Left ventricle myocardium superior (tissue), 1 donor: ENCODE measurements around the gene GALNT2. TPM values are rescaled to one million over a fixed set of nuclear protein-coding genes. Genes with fewer than 3 reads are reported as not detected.

Source experiments
- ATAC-seq: fragments of 200-7000 bp; cut with Tn5 transposase; one replicate; pipeline ENCODE4 v1.9.1; 2020; ENCODE audit warnings: mild to moderate bottlenecking, moderate library complexity
- DNase-seq: peaks from one replicate; pipeline ENCODE4 v3.0.0-alpha.2; 2020
- intact Hi-C: fragments of 100-400 bp; cut with micrococcal nuclease; formaldehyde crosslinking; loops from one replicate; pipeline ENCODE4 v1.11.0; 2022
- long read RNA-seq: library from polyadenylated mRNA; unstranded; transcript quantifications from one replicate; pipeline ENCODE4 v2.0.0, GENCODE V29; 2021
- total RNA-seq: library from RNA; stranded (reverse); fragmentation: NEBNext Ultra II Directional; extraction: Animal tissue kit (Norgen Biotek cat#: 25700); gene quantifications from one replicate; pipeline ENCODE4 v1.2.1, GENCODE V29; 2021
- donor health status: DM: no; HTN: yes; CAD: no; lungs with severe emphysema.

The GALNT2 gene
- 22.0 TPM for total RNA-seq
- long read RNA-seq, full-length matches to known transcripts, result 17 of 41 reads
- long read RNA-seq, partial matches to known transcripts, result 3 of 41 reads
- long read RNA-seq, other reads (novel, unspliced or antisense), result 21 of 41 reads

DNA sequence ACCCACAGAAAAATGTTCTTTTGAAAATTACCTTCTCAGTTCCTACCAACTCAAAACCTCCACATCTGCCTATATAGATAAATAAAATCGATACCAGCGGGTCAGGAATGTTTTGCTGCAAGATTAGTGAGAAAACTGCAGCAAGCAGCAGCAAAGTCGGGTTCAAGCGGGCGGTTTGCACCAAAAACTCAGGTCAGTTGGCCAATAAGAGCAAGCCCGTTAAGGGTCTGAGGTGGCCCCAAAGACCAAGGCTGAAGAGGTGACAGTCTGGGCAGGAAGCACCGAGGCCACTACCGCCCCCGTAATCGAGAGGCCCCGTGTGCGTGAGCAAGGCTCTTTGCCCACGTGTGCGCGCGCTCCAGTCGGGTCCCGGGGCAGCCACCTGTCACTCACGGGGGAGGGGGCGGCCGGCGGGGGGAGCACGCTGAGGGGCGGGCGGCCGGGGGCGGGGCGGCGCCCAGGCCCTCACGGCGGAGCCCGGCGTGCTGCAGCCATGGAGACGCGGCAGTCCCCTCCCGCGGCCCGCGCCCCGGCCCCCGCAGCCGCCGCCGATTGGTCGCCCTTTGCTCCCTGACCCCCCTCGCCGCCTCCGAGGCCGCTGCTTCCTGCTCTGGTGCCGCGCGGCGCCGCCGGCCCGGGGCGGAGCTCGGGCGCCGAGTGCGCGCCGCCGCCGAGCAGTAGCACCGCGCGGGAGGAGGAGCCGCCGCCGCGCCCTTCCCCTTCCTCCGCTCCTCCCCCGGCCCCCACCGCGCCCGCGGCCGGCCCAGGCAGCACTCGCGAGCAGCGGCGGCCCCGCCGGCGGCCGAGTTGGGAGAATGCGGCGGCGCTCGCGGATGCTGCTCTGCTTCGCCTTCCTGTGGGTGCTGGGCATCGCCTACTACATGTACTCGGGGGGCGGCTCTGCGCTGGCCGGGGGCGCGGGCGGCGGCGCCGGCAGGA is at the start of gene GALNT2:
TSS of gene GALNT2 (plus strand) at position 773 of the 939 bp plus-strand sequence. CDS start at position 816, 43 bp downstream.
- peak; percentile 95 for ATAC-seq
- peak; percentile 94 for DNase-seq
- intact Hi-C loops, result no loop called here

DNA sequence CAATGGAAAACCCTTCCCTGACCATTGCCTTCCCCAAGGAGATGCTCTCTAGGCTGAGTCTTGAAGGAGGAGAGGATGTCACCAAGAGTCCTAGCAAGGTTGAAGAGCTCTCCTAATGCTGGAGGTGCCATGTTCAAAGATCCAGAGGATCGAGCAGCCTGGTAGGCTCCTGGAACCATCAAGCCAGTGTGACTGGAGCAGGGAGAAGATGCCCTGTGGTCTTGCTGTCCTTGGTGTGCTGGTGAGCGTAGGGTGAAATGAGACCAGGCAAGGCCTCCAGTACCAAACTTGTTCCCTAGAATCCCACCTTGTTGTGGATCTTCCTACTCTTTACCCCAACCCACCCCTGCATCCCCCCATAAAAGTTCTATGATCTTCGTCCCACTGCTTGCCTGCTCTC is 46.6 kb upstream of the GALNT2 start:
- ATAC-seq (no peak), DNase-seq (no peak)
- intact Hi-C loops, result no loop called here

DNA sequence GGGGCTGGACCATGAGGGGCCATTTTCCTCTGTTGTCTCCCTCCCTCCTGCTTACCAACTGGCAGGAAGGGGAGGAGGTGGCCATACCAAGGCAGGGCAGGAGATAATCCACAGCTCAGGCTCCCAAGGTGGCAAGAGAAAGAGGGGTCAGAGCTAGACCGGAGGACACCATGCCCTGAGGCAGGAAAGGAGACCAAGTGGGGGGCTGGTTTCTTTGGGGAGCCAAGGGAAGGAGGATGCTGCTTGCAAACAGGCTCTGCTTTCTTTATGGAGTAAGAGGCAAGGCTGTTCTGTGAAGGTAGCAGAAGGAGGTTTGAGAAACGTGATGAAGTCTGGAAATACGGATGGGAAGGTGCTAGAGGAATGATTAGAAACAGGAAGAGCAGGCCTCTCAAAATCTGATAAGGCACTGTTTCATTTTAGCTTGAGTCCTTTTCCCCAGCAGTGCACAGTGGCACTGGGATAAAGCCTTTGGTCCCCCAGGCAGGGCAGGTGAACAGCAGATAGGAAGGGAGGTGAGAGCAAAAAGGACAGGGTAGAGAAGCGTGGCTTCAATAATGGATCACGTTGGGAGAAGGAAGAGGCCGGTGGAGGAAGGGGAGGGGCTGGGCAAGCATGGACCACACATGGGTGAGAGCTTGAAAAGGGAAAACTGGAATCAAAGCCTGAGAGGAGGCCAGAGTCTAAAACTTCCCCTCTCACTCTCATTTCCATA is 44.2 kb upstream of the GALNT2 start:
- intact Hi-C loops, result no loop called here
- no peak for ATAC-seq

DNA sequence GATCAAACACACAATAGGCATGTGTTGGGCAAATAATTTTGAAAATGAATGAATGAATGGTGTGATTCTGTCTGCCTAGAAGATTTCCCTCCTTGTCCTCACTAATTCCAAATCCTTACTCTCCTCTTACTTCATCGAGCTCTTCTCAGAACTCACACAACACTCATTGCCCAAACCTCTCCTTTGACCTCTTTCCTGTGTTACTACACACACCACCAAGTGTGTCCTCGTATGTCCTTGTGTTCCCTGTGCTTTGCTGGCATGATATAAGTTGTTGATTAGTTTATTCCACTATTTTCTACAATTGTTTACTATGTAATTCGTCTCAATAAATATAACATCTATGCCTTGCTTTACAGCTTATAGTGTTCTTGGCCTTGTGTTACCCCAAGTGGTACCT is 41.4 kb upstream of the GALNT2 start:
- DNase-seq (no peak), ATAC-seq (no peak)
- intact Hi-C loops, result no loop called here

More for the DNA sequence above, 44.2 kb upstream of the GALNT2 start:
- no peak for DNase-seq

DNA sequence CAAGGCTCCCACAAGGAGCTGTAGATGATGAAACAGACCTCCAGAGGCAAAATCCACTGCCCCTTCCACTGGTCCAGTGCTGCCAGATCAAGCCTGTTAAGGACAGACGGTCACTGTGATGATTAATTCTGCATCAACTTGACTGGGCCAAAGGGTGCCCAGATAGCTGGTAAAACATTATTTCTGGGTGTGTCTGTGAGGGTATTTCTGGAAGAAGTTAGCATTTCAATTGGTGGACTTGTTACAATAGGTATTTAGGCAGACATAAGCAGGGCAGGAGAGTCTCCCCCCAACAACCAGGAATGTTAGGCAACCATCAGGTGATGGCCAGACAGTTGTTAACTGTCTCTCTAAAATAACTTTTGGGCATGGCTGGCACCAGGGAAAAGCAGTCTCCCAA is 40.9 kb upstream of the GALNT2 start:
- intact Hi-C loops, result no loop called here
- DNase-seq, result no peak
- no peak for ATAC-seq

DNA sequence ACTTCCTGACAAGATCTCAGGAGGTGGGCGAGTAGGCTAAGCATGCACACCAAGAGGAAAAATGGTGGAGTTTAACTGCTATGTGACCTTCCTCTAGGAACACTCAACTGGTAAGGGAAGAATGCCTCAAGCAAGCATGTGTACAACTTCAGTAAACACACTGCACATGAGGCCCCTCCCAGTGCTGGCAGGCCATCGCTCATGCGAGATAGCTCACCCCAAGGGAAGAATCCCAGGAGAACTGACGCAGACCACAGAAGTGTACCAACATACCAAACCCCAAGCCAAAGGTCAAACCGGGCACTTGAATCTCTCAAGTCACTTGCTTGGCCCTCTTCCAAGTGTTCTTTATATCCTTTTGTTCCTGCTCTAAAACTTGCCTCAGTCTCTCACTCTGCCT is 40.5 kb upstream of the GALNT2 start:
- ATAC-seq (no peak), DNase-seq (no peak)
- intact Hi-C loops, result no loop called here

DNA sequence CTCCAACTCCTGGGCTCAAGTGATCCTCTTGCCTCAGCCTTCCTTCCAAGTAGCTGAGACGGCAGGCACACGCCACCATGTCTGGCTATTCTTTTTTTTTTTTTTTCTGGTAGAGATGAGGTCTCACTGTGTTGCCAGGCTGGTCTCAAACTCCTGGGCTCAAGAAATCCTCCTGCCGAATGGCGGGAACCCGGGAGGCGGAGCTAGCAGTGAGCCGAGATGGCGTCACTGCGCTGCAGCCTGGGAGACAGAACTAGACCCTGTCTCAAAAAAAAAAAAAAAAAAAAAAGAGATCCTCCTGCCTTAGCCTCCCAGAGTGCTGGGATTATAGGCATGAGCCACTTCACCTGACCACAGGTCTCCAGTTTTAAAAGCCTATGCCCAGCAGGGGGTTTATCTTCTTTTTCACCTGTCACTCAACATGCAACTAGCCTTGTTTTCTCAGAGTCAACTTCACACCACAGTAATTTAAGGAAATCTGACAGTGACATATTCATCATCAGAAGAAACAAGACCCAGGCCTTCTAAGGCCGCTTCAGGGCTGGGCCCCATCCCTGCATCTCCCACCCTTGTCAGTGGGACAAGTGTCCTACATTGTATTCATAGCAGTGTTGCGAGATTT is 38.3 kb upstream of the GALNT2 start:
- intact Hi-C loops, result no loop called here
- DNase-seq, result no peak
- ATAC-seq, result no peak

DNA sequence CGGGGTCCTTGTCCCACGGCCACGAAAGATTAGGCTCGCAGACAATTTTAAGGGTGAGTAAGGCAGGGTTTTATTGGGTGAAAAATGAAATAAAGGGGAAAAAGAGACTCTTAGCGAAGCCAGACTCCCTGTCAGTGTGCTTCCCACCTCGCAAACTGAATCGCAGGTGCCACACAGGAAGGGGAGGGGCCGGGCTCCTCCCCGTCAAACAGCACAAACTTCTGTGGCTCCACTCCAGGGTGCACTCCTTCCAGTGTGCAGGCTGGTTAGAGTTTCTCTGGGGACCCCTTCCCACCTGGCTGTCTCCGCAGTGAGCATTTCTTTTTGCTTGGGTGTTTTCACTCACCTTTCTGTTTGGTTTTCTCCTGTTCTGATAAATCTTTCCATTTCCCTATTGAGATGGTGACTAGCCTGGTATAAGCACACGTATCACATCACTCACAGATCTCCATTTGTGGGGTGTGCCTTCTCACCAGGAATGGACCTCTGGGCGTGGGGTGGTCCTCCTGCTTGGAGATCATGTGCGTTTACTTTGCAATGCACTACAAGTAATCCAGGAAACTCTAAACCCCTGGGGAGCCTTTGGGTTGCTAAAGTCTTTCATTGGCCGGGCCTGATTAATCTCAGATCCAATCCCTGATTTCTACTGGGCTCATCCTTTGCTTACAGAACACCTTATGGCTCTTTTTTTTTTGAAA is 37.6 kb upstream of the GALNT2 start:
- no peak for ATAC-seq
- intact Hi-C loops, result no loop called here
- DNase-seq, result no peak

DNA sequence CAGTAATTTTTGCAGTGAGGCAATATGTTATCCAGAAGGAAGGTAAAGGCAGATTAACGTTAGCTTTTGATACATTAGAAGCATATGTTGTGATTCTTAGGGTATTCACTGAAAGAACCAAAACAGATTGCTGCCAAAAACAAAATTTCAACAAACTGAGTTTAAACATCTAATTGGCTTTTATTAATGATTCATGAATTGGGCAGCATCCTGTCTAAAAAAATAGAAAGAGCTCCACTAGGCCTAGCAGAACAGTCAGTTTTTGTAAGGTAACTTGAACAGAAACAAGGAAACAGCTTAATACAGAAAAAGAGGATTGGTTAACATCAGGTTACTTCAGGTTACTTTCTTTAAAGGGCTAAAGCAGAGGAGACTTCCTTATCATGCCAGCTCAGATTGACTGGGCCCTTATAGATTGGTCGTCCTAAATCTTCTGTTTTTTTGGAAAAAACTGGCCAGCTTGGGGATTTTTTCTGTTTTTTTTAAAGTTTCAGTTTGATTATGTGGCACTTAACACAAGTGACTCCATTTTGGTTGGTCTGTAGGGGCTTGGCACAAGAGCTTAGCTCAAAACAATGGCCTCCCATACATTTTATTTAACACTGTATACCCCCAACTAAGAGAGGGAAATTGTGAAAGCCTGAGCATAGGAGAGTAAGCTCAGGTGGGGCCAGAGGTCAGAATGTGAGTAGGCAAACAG is 36.8 kb upstream of the GALNT2 start:
- ATAC-seq, result no peak
- DNase-seq, result no peak
- intact Hi-C loops, result no loop called here

DNA sequence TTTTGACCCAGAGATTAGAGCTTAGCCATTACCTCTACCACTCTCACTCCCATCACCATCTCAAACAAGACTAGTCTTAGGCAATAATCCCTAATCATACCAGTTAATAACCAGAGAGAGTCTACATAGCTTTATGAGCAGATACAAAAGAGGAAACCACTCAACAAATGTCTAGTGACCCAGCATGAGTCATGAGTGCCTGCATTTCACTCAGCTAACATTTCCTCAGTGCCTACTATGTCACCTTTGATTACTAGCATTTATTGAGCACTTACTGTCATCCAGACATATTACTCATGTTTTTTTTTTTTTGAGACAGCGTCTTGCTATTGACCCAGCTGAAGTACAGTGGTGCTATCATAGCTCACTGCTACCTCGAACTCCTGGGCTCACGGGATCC is 35.9 kb upstream of the GALNT2 start:
- ATAC-seq, result no peak
- intact Hi-C loops, result no loop called here
- DNase-seq, result no peak

DNA sequence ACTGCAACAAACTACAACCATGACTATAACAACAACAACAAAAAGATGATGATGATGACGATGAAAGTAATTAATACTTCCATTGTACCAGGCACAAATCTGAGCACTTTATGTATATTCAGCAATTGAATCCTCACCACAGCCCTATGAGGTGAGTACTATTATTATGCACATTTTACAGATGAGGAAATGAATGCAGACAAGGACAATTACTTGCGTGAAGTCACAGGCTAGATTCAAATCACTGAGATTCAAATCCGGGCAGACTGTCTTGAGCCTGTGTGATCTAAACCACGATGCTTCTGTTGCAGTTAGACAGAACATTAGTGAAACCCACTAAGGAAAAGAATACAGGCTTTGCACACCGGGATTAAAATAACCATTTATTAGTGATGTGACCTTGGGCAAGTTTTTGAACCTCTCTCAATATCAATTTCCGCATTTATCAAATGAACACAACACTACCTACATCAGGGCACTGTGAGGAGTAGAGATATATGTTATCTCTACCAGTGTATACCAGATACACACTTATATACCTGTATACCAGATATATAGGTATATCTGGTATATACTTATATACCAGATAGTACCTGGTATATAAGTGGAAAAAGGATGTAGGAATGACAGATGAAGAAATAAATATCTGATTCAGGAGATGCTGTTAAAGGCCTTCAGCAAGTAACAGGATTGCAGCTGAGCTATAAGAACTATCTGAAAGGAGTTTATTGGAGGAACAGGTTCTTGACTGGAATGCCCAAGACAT is 34.3 kb upstream of the GALNT2 start:
- ATAC-seq, result no peak
- intact Hi-C loops, result no loop called here
- no peak for DNase-seq

DNA sequence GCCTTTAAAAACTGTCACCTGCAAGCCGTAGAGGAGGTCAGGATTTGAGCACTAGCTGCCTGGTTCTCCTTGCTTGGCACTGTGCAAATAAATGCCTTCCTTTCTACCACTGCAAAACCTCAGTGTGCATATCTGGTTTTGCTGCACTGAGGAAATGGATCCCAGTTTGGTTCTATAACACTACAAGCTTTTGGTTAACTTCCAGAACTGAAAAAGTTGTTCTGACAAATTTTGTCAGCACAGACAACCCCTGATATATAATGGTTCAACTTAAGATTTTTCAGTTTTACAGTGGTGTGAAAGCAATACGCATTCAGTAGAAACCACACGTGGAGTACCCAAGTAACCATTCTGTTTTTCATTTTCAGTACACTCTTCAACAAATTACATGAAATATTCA is 29.8 kb upstream of the GALNT2 start:
- no peak for ATAC-seq
- intact Hi-C loops, result no loop called here
- no peak for DNase-seq

DNA sequence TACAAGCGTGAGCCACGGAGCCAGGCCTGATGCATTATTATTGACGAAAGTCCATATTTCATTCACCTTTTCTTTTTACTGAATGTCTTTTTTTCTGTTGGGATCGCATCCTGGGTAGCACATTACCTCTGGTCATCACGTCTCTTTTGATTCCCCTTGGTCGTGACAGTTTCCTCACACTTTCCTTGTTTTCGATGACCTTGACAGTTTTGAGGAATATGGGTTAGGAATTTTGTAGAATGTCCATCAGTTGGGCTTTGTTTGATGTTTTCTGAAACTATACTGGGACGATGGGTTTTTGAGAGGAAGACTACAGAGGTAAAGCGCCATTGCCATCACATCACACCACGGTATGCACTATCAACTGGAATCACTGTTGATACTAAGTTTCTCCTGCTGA is 26.6 kb upstream of the GALNT2 start:
- DNase-seq (no peak), ATAC-seq (no peak)
- intact Hi-C loops, result no loop called here

DNA sequence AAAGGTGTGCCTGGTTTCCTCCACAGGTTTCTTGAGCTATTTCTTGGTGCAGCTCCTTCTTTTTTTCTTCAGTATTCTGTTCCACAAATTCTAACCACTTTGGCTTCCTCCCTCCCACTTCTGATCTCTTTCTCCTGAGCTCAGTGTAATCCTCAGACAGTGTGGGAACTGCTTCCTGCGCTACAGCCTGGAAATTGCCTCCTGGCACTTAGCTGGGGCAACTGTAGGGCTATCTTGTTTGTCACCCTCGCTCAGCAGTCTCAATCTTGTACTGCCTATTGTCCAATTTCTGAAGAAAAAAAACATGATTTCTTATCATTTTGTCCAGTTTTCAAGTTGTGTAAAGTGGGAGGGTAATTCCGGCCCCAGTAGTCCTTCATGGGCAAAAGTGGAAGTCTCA is 24.0 kb upstream of the GALNT2 start:
- ATAC-seq (no peak), DNase-seq (no peak)
- intact Hi-C loops, result no loop called here

DNA sequence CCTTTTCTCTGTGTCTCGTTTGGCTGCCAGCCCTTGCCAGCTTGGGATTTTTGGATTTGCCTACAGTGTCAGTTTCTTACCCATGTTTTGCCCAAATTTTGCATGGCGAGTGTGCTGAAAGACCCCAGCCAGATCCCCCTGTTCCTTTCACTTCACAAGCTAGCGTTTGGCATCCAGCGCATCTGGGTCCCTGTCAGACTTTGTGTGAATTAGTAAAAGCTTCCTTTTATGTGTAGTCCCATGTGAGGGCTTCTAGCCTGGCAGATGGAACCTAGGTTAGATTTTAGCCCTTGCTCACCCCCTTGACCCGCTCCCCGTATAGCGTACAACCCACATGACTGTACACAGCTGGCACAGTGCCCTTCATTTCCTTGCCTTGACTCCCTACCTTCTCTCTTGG is 22.3 kb upstream of the GALNT2 start:
- intact Hi-C loops, result no loop called here
- ATAC-seq, result no peak
- no peak for DNase-seq

DNA sequence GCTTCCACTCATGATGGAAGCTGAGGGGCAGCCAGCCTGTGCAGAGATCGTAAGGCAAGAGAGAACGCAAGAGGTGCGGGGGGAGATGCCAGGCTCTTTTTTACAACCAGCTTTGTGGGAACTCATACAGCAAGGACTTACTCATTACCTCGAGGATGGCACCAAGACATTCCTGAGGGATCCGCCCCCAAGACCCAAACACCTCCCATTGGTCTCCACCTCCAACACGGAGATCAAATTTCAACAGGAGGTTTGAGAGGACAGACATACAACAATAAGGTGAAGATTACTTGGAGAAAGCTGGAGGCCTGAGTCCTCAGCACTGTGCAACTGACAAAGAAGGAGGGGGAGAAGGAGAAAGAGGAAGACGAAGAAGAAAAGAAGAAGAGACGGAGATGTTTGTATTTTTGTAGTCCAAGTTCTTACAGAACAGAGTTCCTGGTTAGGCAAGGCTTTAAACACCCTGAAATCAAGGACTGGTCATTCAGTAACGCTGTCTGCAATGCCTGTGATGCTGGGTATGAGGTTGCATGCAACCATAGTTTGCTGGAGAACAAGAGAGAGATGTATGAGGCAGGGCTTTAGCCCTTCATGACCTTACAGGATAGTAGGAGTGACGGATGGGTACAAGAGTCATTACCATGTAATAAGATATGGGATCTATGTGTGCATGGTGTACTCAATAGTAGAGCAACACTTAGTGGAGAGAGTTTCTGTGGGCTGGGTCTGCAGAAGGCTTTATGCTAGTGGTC is 19.7 kb upstream of the GALNT2 start:
- intact Hi-C loops, result no loop called here
- ATAC-seq (no peak), DNase-seq (no peak)

DNA sequence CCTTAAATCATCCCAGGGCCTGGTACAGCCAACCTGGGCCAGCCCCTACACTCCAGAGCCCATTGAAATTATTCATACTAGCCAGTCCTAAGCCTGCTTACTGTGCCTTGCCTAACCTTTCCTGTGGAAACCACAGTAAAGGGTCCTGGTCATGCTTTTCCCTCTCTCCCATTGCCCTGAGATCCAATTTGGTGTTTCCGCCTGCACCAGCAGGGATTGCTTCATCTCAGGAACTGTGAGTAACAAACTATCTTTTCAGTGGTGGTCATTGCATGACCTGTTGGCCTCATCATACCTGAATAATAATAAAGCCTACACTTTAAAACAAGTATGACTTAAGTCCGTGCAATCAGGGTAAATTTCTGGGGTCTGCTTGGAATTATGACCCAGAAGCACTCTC is 18.7 kb upstream of the GALNT2 start:
- intact Hi-C loops, result no loop called here
- DNase-seq, result no peak
- no peak for ATAC-seq
